Measurements from ENCODE around the gene VSIG8.
A peak's percentile ranks its signal among the peaks of the same experiment; 100 is the strongest.

Gene VSIG8

GRCh38 chr1:159867664-159868026 lies 5.2 kb upstream of the VSIG8 start:
- Histone ChIP-seq H3K4me2 (ENCODE audit: low read length) (no peak overlapping the region), H3K9me3 (replicated peaks; ENCODE audit: low read length) (no peaks in the 10 kb centered on the region), H3K27me3 (ENCODE audit: control insufficient read depth, insufficient read depth, low read length) (no peaks in the 10 kb centered on the region), H3K9ac (ENCODE audit: low read depth, low read length) (no peak overlapping the region), H3K4me1 (ENCODE audit: control insufficient read depth, insufficient read depth, low read length) (peaks cover 17% of the 10 kb centered on the region), H3K36me3 (ENCODE audit: insufficient read depth, low read length) (no peaks in the 10 kb centered on the region), H3K4me3 (ENCODE audit: low read length) (no peak overlapping the region)

DNA sequence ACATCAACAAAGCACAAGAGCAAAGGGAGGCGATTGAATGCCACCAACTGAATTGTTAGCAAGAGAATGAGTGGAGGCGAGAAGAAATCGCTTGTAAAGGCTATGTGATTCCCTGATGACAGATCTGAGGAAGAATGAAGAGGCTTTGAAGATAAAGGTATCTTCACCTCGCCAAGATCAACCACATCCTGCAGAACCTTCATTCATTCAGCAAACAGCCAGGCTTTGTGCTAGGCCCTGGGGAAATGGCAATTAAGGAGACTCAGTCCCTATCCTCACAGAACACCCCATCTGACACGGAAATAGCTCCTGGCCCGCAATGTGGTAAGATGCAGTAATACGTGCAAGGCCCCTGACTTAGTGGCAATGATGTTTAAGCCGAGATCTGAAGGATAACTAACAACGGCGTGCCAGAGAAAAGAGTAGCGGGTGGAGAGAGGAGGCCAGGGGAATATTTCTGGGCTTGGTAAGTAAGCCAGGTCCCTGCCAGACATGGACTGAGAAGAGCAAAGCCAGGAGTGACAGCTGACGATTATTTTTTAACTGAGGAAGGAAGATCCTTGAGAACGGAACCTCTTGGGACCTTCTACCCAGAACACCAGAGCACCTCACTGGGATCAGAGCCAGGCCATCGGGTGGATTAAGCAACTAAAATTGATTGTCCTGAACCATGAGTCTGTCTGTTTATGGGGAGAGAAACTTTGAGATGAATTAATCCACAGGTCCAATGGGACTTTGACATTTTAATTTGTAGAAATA lies 4.6 kb upstream of the VSIG8 start:
- Histone ChIP-seq H3K9me3 (replicated peaks; ENCODE audit: low read length) (no peaks in the 10 kb centered on the region), H3K36me3 (ENCODE audit: insufficient read depth, low read length) (no peaks in the 10 kb centered on the region), H3K27me3 (ENCODE audit: control insufficient read depth, insufficient read depth, low read length) (no peaks in the 10 kb centered on the region), H3K4me1 (ENCODE audit: control insufficient read depth, insufficient read depth, low read length) (peaks cover 17% of the 10 kb centered on the region), H3K4me2 (ENCODE audit: low read length) (no peak overlapping the region), H3K4me3 (ENCODE audit: low read length) (no peak overlapping the region), H3K9ac (ENCODE audit: low read depth, low read length) (no peak overlapping the region)

- H3K36me3 ChIP-seq (ENCODE audit: insufficient read depth, low read length) = no peaks in the 10 kb centered on the region
- H3K4me1 ChIP-seq (ENCODE audit: control insufficient read depth, insufficient read depth, low read length) = peaks cover 17% of the 10 kb centered on the region
- no peak overlapping the region for H3K4me3 ChIP-seq (ENCODE audit: low read length)
- H3K27me3 ChIP-seq (ENCODE audit: control insufficient read depth, insufficient read depth, low read length) = no peaks in the 10 kb centered on the region
- no peak overlapping the region for H3K9ac ChIP-seq (ENCODE audit: low read depth, low read length)
- no peak overlapping the region for H3K4me2 ChIP-seq (ENCODE audit: low read length)
- H3K9me3 ChIP-seq (replicated peaks; ENCODE audit: low read length) = no peaks in the 10 kb centered on the region
Observed at GRCh38 chr1:159866066-159866465, 3.6 kb upstream of the VSIG8 start.

GRCh38 chr1:159864262-159864661 lies 1.8 kb upstream of the VSIG8 start:
- no peak overlapping the region for H3K4me3 ChIP-seq (ENCODE audit: low read length)
- no peaks in the 10 kb centered on the region for H3K27me3 ChIP-seq (ENCODE audit: control insufficient read depth, insufficient read depth, low read length)
- peaks cover 11% of the 10 kb centered on the region for H3K4me1 ChIP-seq (ENCODE audit: control insufficient read depth, insufficient read depth, low read length)

DNA sequence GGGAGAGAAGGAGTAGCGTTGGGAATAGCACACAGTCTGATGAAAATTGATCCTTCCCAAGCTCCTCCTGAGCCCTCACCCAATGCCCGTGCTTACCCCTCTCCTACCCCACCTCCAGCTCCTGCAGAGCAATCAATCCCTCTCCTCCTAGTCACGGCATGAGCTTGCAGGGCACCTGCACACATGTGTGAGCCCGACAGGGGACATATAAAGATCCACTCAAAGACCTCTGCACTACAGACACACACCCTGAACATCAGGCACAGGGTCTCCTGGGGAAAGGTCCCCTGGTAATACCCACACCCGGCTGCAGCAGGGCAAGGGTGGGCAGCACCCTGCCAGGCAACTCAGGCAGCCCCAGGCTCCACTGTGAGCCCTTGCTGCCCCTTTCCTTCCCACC lies 426 bp downstream of the VSIG8 start:
- H3K36me3 ChIP-seq (ENCODE audit: insufficient read depth, low read length) = no peaks in the 10 kb centered on the region
- H3K4me2 ChIP-seq (ENCODE audit: low read length) = no peak overlapping the region
- no peaks in the 10 kb centered on the region for H3K4me1 ChIP-seq (ENCODE audit: control insufficient read depth, insufficient read depth, low read length)
- H3K9me3 ChIP-seq (replicated peaks; ENCODE audit: low read length) = no peaks in the 10 kb centered on the region
- no peak overlapping the region for H3K4me3 ChIP-seq (ENCODE audit: low read length)
- no peak overlapping the region for H3K9ac ChIP-seq (ENCODE audit: low read depth, low read length)
- no peaks in the 10 kb centered on the region for H3K27me3 ChIP-seq (ENCODE audit: control insufficient read depth, insufficient read depth, low read length)

More at GRCh38 chr1:159864262-159864661, 1.8 kb upstream of the VSIG8 start:
- Histone ChIP-seq H3K9ac (ENCODE audit: low read depth, low read length) (no peak overlapping the region), H3K36me3 (ENCODE audit: insufficient read depth, low read length) (no peaks in the 10 kb centered on the region), H3K9me3 (replicated peaks; ENCODE audit: low read length) (no peaks in the 10 kb centered on the region), H3K4me2 (ENCODE audit: low read length) (no peak overlapping the region)

- Histone ChIP-seq H3K36me3 (ENCODE audit: insufficient read depth, low read length) (no peaks in the 10 kb centered on the region), H3K27me3 (ENCODE audit: control insufficient read depth, insufficient read depth, low read length) (no peaks in the 10 kb centered on the region), H3K9ac (ENCODE audit: low read depth, low read length) (no peak overlapping the region), H3K4me1 (ENCODE audit: control insufficient read depth, insufficient read depth, low read length) (peaks cover 3% of the 10 kb centered on the region), H3K9me3 (replicated peaks; ENCODE audit: low read length) (no peaks in the 10 kb centered on the region), H3K4me3 (ENCODE audit: low read length) (no peak overlapping the region), H3K4me2 (ENCODE audit: low read length) (no peak overlapping the region)
Observed at GRCh38 chr1:159861218-159861617, 1.2 kb downstream of the VSIG8 start.

GRCh38 chr1:159860456-159860855 lies 2.0 kb downstream of the VSIG8 start:
- Histone ChIP-seq H3K27me3 (ENCODE audit: control insufficient read depth, insufficient read depth, low read length) (no peaks in the 10 kb centered on the region), H3K36me3 (ENCODE audit: insufficient read depth, low read length) (no peaks in the 10 kb centered on the region), H3K4me3 (ENCODE audit: low read length) (no peak overlapping the region), H3K9ac (ENCODE audit: low read depth, low read length) (no peak overlapping the region), H3K9me3 (replicated peaks; ENCODE audit: low read length) (no peaks in the 10 kb centered on the region), H3K4me2 (ENCODE audit: low read length) (no peak overlapping the region), H3K4me1 (ENCODE audit: control insufficient read depth, insufficient read depth, low read length) (peaks cover 5% of the 10 kb centered on the region)

- Histone ChIP-seq H3K27me3 (ENCODE audit: control insufficient read depth, insufficient read depth, low read length) (no peaks in the 10 kb centered on the region), H3K4me2 (ENCODE audit: low read length) (no peak overlapping the region), H3K4me1 (ENCODE audit: control insufficient read depth, insufficient read depth, low read length) (peaks cover 11% of the 10 kb centered on the region), H3K9ac (ENCODE audit: low read depth, low read length) (no peak overlapping the region), H3K36me3 (ENCODE audit: insufficient read depth, low read length) (no peaks in the 10 kb centered on the region), H3K4me3 (ENCODE audit: low read length) (no peak overlapping the region), H3K9me3 (replicated peaks; ENCODE audit: low read length) (no peaks in the 10 kb centered on the region)
Observed at GRCh38 chr1:159859767-159860322, 2.6 kb downstream of the VSIG8 start.

GRCh38 chr1:159857889-159858288 lies 4.6 kb downstream of the VSIG8 start:
- no peak overlapping the region for H3K9ac ChIP-seq (ENCODE audit: low read depth, low read length)
- no peak overlapping the region for H3K4me3 ChIP-seq (ENCODE audit: low read length)
- H3K4me2 ChIP-seq (ENCODE audit: low read length) = no peak overlapping the region
- peaks cover 26% of the 10 kb centered on the region for H3K4me1 ChIP-seq (ENCODE audit: control insufficient read depth, insufficient read depth, low read length)
- H3K27me3 ChIP-seq (ENCODE audit: control insufficient read depth, insufficient read depth, low read length) = no peaks in the 10 kb centered on the region
- no peaks in the 10 kb centered on the region for H3K9me3 ChIP-seq (replicated peaks; ENCODE audit: low read length)
- H3K36me3 ChIP-seq (ENCODE audit: insufficient read depth, low read length) = no peaks in the 10 kb centered on the region

GRCh38 chr1:159856576-159856975 lies 5.9 kb downstream of the VSIG8 start:
- Histone ChIP-seq H3K27me3 (ENCODE audit: control insufficient read depth, insufficient read depth, low read length) (no peaks in the 10 kb centered on the region), H3K4me1 (ENCODE audit: control insufficient read depth, insufficient read depth, low read length) (peaks cover 26% of the 10 kb centered on the region), H3K4me2 (ENCODE audit: low read length) (no peak overlapping the region), H3K4me3 (ENCODE audit: low read length) (no peak overlapping the region), H3K36me3 (ENCODE audit: insufficient read depth, low read length) (no peaks in the 10 kb centered on the region), H3K9me3 (replicated peaks; ENCODE audit: low read length) (no peaks in the 10 kb centered on the region), H3K9ac (ENCODE audit: low read depth, low read length) (no peak overlapping the region)

- H3K36me3 ChIP-seq (ENCODE audit: insufficient read depth, low read length) = no peaks in the 10 kb centered on the region
- H3K9ac ChIP-seq (ENCODE audit: low read depth, low read length) = no peak overlapping the region
- no peaks in the 10 kb centered on the region for H3K9me3 ChIP-seq (replicated peaks; ENCODE audit: low read length)
- H3K4me1 ChIP-seq (ENCODE audit: control insufficient read depth, insufficient read depth, low read length) = peaks cover 26% of the 10 kb centered on the region
- no peaks in the 10 kb centered on the region for H3K27me3 ChIP-seq (ENCODE audit: control insufficient read depth, insufficient read depth, low read length)
- H3K4me3 ChIP-seq (ENCODE audit: low read length) = no peak overlapping the region
- peak overlapping the region; percentile 91 for H3K4me2 ChIP-seq (ENCODE audit: low read length)
Observed at GRCh38 chr1:159855709-159856108, 6.7 kb downstream of the VSIG8 start.

- Histone ChIP-seq H3K9ac (ENCODE audit: low read depth, low read length) (peak overlapping the region; percentile 90), H3K4me3 (ENCODE audit: low read length) (peak overlapping the region; percentile 82), H3K4me2 (ENCODE audit: low read length) (peak overlapping the region; percentile 91), H3K27me3 (ENCODE audit: control insufficient read depth, insufficient read depth, low read length) (no peaks in the 10 kb centered on the region), H3K9me3 (replicated peaks; ENCODE audit: low read length) (no peaks in the 10 kb centered on the region), H3K36me3 (ENCODE audit: insufficient read depth, low read length) (no peaks in the 10 kb centered on the region), H3K4me1 (ENCODE audit: control insufficient read depth, insufficient read depth, low read length) (peaks cover 35% of the 10 kb centered on the region)
Observed at GRCh38 chr1:159854693-159855192, 7.7 kb downstream of the VSIG8 start.

Data from skeletal muscle satellite cell (primary cell).